Activated T-helper 2 cell treated with anti-CD3 and anti-CD28 coated beads, Interferon-gamma antibody, Interleukin-2, Interleukin-4, amounts not matched to agents 10 μg/mL and 5 μg/mL and 100 μg/mL, durations not matched to agents 14 hours and 24 hours and 36 hours (primary cell): ENCODE results near the gene NUDT14. TPM values are rescaled to one million over a fixed set of nuclear protein-coding genes. Genes with fewer than 3 reads are reported as not detected.

Experiments
- DNase-seq: peaks from one replicate; pipeline ENCODE4 v3.0.0; 2021; ENCODE audit warnings: low spot score
- H3K27ac Mint-ChIP-seq: one replicate; pipeline ENCODE4 v1.8.0; 2021; ENCODE audit warnings: mixed read lengths
- H3K27me3 Mint-ChIP-seq: one replicate; pipeline ENCODE4 v1.8.0; 2021; ENCODE audit warnings: low read depth, mixed read lengths
- H3K36me3 Mint-ChIP-seq: one replicate; pipeline ENCODE4 v1.8.0; 2021; ENCODE audit warnings: low read depth, mixed read lengths
- H3K4me1 Mint-ChIP-seq: one replicate; pipeline ENCODE4 v1.8.0; 2021; ENCODE audit warnings: low read depth, mixed read lengths
- H3K4me3 Mint-ChIP-seq: one replicate; pipeline ENCODE4 v1.8.0; 2021; ENCODE audit warnings: low read depth, mild to moderate bottlenecking, moderate library complexity, mixed read lengths
- H3K9me3 Mint-ChIP-seq: one replicate; pipeline ENCODE4 v1.8.0; 2021; ENCODE audit warnings: mixed read lengths
- intact Hi-C: fragments of 100-400 bp; cut with micrococcal nuclease; formaldehyde crosslinking; loops from one replicate; pipeline ENCODE4 v1.15.1; 2023
- total RNA-seq: library from RNA; stranded (reverse); gene quantifications from 2 replicates; pipeline ENCODE4 v1.2.3, GENCODE V29; 2022

Gene NUDT14
- total RNA-seq, 1 donor from 2014 or later = 10.4 TPM

DNA sequence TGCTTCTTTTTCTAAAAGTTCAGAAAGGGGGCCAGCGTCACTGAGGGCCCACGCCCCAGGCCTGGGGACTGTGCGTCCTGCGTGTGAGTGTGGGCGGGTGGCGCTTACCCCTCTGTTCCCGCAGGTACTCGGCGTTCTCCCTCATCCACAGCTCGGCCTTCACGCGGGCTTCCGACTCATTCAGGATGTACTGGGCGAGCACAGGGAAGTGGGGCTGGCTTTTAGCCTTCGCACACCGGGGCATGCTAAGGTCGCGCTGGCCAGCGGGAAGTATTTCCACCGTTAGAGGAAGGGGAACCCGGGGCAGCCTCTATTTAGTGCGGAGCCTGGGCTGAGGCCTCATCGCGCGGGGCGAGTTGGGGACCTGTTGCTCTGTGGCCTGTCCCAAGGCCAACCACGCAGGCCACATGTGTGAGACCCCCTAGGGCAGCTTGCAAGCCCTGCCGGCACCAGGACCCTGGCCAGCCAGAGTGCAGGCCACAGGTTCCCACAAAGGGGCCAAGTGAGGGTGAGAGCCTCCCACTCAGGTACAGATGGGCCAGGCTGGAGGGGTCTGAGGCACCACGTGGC is 38.0 kb upstream of the NUDT14 start:
- intact Hi-C loops = no loop called here
- Mint-ChIP-seq H3K36me3 (peaks cover 33% of the 10 kb centered on the region), H3K9me3 (no peaks in the 10 kb centered on the region)

DNA sequence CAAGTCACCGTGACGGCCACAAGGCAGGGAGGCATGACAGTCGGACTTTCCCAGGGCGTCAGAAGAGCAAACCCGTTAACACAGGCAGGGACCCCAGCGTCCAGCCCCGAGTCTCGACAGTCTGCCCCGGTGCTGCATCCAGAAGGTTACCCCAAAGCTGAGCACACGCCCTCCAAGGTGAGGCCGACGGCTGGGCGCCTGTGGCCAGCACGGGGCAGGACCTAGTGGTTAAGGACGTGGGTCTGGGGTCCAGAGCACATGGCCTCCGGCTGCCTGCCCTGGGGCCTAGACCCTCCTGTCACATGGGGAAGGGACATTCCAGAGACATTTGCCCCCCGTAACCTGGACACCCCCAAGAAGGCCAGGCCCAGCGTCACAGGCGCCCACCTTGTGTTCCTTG is 37.5 kb upstream of the NUDT14 start:
- Mint-ChIP-seq H3K4me3 (no peak overlapping the region), H3K36me3 (peaks cover 33% of the 10 kb centered on the region), H3K27ac (no peak overlapping the region), H3K9me3 (no peaks in the 10 kb centered on the region), H3K4me1 (no peaks in the 10 kb centered on the region), H3K27me3 (no peaks in the 10 kb centered on the region)
- DNase-seq = no peak
- intact Hi-C loops = no loop called here

More for the DNA sequence above, 38.0 kb upstream of the NUDT14 start:
- Mint-ChIP-seq H3K4me1 (no peaks in the 10 kb centered on the region), H3K27ac (no peak overlapping the region), H3K4me3 (no peak overlapping the region), H3K27me3 (no peaks in the 10 kb centered on the region)
- no peak for DNase-seq

DNA sequence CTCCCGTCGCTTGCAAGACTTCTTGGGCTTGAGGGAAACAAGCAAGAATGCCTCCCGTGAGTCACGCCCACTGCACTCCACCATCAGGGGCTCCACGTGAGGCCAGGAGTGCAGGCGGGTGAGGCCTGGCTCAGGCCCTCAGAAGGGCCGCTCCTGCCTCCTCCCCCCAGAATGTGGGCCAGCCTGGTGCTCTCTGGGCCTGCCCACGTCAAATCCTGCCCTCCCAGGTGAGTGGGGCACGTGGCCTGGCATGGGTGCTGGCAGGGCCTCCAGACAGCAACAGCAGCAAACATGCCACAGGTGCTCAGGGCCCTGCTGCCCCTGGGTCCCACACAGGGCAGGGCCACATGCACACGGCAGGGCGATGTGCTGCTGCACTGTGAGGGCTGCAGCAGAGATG is 36.7 kb upstream of the NUDT14 start:
- Mint-ChIP-seq H3K9me3 (no peaks in the 10 kb centered on the region), H3K4me3 (no peak overlapping the region), H3K27me3 (no peaks in the 10 kb centered on the region), H3K4me1 (no peaks in the 10 kb centered on the region), H3K27ac (no peak overlapping the region), H3K36me3 (peaks cover 26% of the 10 kb centered on the region)
- DNase-seq = no peak
- intact Hi-C loops = no loop called here

DNA sequence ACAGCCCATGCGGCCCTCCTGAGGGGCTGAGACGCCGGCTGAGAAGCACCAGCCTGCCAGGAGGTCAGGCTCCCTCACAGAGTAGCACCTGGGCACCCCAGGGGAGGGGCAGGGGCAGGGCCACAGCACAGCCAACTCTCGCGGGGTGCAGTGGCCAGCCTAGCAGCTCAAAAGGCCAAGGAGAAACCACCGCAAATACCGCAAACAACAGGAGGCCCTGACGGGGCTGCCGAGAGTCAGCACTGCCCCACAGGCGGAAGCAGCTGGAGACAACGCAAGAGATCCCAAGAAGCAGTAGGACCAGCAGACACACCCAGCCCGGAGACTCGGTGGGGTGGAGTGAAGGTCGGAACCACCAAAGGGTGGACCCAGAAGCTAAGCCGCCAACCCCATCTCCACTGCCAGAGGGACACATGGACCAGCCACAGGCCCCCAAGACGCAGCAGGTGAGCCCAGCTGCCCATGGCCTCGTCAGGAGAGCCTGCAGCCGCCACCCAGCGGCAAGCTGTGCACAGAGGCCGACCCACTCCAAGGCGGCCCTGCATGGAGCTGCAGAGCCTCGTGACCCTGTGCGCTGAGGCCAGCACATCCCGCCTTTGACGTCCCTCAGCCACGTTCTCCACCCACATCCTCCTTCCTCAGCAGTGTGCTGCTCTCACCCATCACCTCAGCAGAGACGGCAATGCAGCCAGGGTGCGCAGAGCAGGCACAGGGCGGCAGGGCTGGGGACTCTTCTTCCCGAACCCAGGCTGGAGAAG is 35.6 kb upstream of the NUDT14 start:
- Mint-ChIP-seq H3K4me1 (no peaks in the 10 kb centered on the region), H3K36me3 (peaks cover 19% of the 10 kb centered on the region), H3K9me3 (no peaks in the 10 kb centered on the region), H3K4me3 (no peak overlapping the region), H3K27me3 (no peaks in the 10 kb centered on the region), H3K27ac (no peak overlapping the region)
- intact Hi-C loops = no loop called here
- DNase-seq = no peak

DNA sequence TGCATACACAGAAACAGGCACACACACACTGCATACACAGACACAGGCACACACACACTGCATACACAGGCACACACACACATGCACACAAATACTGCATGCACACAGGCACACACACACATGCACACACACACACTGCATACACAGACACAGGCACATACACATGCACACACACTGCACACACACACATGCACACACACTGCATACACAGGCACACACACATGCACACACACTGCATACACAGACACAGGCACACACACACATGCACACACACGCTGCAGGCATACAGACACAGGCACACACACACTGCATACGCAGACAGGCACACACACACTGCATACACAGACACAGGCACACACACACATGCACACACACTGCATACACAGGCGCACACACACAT is 34.5 kb upstream of the NUDT14 start:
- Mint-ChIP-seq H3K27ac (no peak overlapping the region), H3K27me3 (no peaks in the 10 kb centered on the region), H3K36me3 (peaks cover 15% of the 10 kb centered on the region), H3K4me1 (no peaks in the 10 kb centered on the region), H3K4me3 (no peak overlapping the region), H3K9me3 (no peaks in the 10 kb centered on the region)
- no peak for DNase-seq
- intact Hi-C loops = no loop called here

DNA sequence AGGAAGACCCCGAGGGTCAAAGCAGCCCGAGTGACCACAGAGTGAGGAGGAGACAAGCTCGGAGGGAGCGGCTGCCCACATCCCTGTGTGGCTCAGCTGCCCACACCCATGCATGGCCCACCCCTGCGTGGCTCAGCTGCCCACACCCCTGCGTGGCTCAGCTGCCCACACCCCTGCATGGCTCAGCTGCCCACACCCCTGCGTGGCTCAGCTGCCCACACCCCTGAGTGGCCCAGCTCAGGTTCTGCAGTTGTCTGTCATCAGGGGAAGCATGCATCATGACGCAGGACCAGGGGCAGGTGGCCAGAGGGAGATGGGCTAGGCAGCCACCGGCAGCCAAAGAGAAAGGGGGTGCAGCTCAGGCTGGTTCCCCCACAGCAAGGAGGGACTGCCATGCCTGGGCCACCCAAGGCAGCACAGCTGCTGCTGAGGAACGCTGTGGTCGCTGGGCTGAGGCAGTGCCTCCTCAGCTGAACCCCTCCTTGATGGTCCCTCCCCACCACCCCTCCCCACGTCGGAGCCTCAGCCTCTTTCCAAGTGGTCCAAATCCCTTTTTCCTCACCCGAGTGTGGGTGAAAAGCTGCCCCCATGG is 33.3 kb upstream of the NUDT14 start:
- no peak overlapping the region for H3K27ac Mint-ChIP-seq
- no peaks in the 10 kb centered on the region for H3K4me1 Mint-ChIP-seq
- H3K27me3 Mint-ChIP-seq = no peaks in the 10 kb centered on the region
- H3K4me3 Mint-ChIP-seq = no peak overlapping the region
- no peak for DNase-seq
- intact Hi-C loops = no loop called here
- peaks cover 15% of the 10 kb centered on the region for H3K36me3 Mint-ChIP-seq
- no peaks in the 10 kb centered on the region for H3K9me3 Mint-ChIP-seq

DNA sequence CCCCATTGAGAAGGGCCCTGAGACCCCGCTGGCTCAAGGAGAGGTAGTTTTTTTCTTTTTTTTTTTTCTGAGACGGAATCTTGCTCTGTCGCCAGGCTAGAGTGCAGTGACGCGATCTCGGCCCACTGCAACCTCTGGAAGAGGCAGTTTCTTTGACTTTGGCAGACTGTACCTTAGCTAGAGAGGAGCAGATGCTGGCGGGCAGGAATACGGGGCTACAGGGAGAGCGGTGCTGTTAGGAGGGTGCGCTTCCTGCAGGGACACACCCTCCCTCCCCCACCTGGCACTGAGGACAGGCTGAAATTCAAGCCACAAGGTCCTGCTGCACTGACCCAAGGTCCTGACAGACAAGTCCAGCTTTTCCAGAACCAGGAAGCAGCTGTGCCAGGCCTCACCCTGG is 32.2 kb upstream of the NUDT14 start:
- intact Hi-C loops = no loop called here
- Mint-ChIP-seq H3K27ac (no peak overlapping the region), H3K27me3 (no peaks in the 10 kb centered on the region), H3K4me1 (no peaks in the 10 kb centered on the region), H3K36me3 (peaks cover 7% of the 10 kb centered on the region), H3K4me3 (no peak overlapping the region), H3K9me3 (no peaks in the 10 kb centered on the region)
- DNase-seq = no peak

DNA sequence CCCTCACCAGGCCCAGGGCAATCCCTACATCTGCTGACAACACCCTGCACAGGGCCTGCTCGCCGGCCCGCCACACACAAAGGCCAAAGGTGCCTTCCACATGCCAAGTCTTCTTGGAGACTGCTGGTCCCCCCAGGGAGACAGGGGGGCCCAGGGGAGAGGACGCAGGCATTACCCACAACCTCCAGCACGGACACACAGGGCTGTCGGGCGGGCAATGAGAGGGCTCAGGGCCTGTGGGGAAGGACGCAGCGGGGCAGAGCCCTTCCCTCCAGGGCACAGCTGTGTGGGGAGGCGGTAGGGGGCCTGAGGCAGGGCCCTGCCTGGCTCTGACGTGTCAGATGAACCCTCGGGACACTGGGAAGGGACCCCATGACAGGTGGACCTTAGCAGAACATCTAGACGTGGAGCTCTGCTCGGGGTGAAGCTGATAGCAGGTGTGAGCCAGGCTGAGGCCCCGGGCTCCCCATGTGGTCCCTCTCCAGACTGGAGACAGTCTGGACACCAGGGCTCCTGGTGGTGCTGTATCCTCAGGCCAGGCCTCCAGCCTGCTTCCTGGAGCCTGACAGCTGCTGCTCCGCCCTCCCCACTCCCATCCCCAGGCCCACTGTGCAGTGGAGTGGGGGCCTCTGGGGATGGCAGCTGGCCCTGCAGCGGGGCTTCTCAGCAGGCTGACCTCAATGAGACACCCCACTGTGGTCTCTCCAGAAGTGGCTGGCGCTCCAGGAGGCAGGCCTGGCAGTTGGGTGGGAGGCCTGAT is 31.6 kb upstream of the NUDT14 start:
- intact Hi-C loops = no loop called here
- Mint-ChIP-seq H3K27ac (no peak overlapping the region), H3K4me3 (no peak overlapping the region), H3K4me1 (no peaks in the 10 kb centered on the region), H3K36me3 (peaks cover 6% of the 10 kb centered on the region), H3K27me3 (no peaks in the 10 kb centered on the region), H3K9me3 (no peaks in the 10 kb centered on the region)
- DNase-seq = no peak

DNA sequence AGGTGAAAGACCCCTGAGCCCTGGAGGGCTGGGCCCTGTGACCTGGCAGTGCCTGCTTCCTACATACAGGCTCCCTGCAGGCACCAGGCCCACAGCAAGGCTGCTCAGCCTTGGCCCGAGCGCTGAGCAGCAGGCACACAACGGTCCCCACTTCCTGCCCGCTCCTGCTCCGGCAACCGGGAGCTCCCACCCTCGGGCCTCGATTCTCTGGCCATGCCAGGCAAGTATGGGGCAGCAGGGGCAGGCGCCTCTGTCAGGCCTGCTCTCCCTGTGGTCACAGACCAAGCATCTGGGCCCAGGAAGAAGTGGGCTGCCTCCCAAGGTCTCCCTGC is 30.6 kb upstream of the NUDT14 start:
- intact Hi-C loops = no loop called here
- Mint-ChIP-seq H3K36me3 (peaks cover 6% of the 10 kb centered on the region), H3K4me1 (no peaks in the 10 kb centered on the region), H3K27me3 (no peaks in the 10 kb centered on the region), H3K4me3 (no peak overlapping the region), H3K27ac (no peak overlapping the region), H3K9me3 (no peaks in the 10 kb centered on the region)
- no peak for DNase-seq

DNA sequence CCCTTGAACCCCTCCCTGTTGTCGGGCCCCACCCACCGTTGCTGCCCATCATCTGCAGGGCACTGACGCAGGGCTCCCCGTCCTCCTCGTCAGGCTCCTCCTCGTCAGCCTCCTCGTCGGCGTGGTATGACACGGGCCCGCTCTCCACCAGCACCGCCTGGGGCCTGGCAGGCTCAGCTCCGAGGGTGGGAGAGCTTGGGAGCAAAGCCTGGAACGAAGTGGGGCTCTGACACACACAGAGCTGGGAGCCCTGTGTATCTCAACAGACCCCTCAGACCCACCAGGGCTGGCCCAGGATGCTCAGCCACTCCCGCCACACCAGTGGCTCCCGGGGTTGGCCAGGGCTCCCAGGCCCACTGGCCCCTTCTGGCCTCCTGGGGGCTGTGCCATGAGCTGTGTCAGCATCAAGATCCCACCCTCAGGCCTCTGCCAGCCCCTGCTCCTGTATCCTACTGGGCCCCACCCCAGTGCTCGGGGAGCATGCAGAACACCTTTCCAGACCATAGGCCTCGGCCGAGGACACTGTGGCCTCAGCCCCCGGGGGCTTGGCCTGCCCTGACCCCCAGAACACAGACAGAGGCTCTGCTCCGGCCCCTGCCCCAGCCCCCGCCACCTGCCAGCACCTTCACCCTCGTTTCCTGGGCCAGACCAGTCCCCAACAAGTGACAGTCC is 30.1 kb upstream of the NUDT14 start:
- no peak for DNase-seq
- H3K4me3 Mint-ChIP-seq = no peak overlapping the region
- H3K27me3 Mint-ChIP-seq = no peaks in the 10 kb centered on the region
- H3K36me3 Mint-ChIP-seq = peaks cover 6% of the 10 kb centered on the region
- H3K4me1 Mint-ChIP-seq = no peaks in the 10 kb centered on the region
- no peaks in the 10 kb centered on the region for H3K9me3 Mint-ChIP-seq
- no peak overlapping the region for H3K27ac Mint-ChIP-seq
- intact Hi-C loops = no loop called here

DNA sequence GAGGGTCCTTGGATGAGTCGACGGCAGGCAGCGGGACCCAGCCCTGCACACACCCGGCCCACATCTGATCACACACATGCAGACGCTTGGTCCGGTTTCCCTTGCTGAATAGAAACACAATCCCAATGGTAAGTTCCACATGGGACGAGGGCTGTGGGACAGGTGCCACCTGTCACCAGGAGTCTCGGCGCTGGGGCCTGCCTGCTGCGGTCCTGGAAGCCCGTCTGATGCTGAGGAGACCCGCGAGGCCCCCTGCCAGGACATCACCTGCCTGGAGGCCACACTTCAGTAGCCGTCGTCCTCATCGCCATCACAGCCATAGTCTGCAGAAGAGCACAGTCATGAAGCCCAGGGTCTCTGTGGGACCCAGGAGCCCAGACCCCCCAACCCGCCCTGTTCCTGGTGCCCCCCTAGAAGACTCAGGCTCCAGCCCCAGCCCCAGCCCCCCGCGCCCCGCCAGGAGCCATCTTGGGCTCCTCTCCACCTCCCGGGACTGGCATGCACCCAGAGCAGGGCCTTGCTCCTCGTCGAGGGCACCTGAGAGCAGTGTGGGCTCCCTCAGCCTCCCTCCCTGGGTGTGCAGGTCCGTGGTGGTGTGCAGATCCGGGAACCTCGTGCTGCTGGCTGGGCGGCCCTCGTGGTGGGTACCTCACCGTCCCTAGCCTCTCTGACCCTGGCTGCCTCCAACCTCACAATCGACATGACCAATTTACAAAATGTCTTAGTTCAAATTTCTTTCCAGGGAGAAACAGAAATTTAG is 29.3 kb upstream of the NUDT14 start:
- no peak for DNase-seq
- Mint-ChIP-seq H3K9me3 (no peaks in the 10 kb centered on the region), H3K36me3 (no peaks in the 10 kb centered on the region), H3K27me3 (no peaks in the 10 kb centered on the region), H3K27ac (no peak overlapping the region), H3K4me3 (no peak overlapping the region), H3K4me1 (no peaks in the 10 kb centered on the region)
- intact Hi-C loops = no loop called here

DNA sequence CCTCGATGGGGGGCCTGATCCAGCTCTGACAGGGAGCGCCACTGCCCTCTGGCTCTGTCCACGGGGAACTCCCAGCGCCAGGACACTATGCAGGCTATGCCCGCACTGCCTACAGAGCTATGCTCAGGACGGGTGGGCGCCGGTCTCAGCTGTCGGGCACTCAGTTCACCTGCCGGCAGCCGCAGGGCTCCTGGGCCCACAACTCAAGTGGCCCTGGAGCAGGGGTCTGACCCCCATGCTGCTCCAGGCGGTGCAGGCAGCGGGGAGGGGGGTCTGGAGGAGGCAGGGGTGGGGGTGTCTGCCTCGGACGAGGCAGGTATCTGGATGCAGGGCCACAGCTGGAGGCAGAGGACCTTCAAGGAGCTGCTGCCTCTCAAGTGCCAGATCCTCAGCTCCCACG is 28.5 kb upstream of the NUDT14 start:
- intact Hi-C loops = no loop called here
- DNase-seq = no peak
- Mint-ChIP-seq H3K4me1 (no peaks in the 10 kb centered on the region), H3K27me3 (no peaks in the 10 kb centered on the region), H3K36me3 (no peaks in the 10 kb centered on the region), H3K9me3 (no peaks in the 10 kb centered on the region), H3K27ac (no peak overlapping the region), H3K4me3 (no peak overlapping the region)
